GM21576 (cell line): ENCODE data around the gene LTBP1.

Source experiments
- ATAC-seq: cut with Tn5 transposase; IDR thresholded peaks from one replicate; pipeline ENCODE4 v1.9.1; 2021; ENCODE audit warnings: mild to moderate bottlenecking, moderate library complexity; ENCODE audit not compliant: unreplicated experiment

Gene LTBP1

GRCh38 chr2:33326100-33326499, 379.3 kb downstream of the LTBP1 start:
- ATAC-seq, result no peak

DNA sequence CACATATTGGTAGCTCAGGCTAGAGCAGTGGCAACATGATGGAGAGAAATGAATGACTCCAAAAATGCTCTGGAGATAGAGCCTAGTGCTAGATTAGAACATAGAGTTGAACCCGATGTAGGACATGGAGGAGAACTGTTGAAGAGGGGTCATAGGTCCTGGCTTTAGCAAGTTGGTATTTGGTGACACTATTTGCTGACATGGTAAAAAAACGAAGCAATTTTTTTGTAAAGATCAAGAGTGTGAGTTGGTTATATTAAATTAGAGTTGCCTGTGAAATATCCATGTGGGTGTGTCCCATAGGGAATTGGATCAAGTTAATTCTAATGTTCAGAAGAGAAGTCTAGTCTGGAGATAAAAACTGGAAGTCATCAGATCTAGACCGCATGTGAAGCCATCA, 386.7 kb downstream of the LTBP1 start:
- no peak for ATAC-seq

GRCh38 chr2:33334083-33334482, 387.3 kb downstream of the LTBP1 start:
- no peak for ATAC-seq

GRCh38 chr2:33335516-33335915, 388.8 kb downstream of the LTBP1 start:
- ATAC-seq, result no peak

GRCh38 chr2:33336036-33336625, 389.4 kb downstream of the LTBP1 start:
- ATAC-seq, result peak; percentile 66

DNA sequence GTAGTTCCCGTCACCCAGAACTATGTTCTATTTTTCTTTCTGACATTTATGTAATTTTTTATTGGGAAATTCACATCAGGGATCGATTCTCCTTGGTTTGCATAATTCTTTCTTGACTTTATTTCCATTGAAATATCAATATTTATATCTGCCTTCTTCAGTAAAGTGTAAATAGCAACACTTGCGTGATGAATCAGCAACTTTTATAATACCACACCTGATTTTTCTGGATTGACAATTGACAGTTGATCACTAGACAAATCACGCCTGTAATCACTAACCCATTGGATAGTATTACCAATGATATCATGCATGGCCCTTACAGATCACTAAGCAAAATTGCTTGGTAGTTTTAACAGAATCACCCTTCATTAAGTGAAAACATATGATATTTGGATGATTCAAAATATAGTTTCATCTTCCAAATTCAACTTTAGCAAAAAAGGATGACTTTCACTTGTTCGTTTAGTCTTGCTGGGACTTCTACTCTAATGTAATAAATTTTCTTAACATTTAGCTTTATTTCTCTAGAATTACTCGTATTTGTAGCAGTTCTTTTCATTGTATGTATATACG, 390.7 kb downstream of the LTBP1 start:
- ATAC-seq, result no peak

DNA sequence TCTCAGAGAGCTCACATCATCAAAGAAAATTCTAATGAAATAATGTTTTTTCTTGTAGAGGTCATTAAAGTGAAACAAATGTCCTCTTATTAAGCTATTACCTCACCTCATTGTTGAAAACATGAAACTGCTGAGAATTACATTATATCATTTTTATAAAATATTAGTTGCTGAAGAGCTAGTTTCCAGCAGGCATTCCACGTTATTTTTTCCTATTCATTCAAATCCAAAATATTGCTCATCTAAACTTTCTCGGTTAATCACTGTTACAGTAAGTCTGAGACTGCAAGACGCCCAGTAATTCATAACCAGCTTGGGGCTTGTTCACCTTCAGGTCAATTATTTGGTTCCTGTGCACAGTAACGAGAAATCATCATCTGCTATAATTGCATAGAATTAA, 391.2 kb downstream of the LTBP1 start:
- no peak for ATAC-seq

DNA sequence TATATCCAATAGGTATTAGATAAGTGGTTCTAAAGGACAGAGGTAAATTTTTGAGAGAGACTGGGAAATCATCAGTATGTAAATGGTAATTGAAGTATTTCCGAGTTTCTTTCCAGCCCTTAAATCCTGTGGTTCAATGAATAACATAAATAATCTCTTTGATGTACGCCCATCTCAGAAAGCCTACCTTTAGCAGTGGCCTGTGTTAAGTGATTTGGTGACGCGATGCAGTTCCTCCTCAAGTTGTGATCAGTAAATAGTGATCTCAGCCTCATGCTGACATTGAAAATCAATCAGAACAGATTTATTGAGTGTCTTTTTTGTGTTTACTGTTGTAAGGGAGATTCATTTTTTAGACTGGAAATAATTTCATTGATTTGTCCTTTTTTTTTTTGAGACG, 392.5 kb downstream of the LTBP1 start:
- no peak for ATAC-seq

- no peak for ATAC-seq
Measured at GRCh38 chr2:33340280-33340679, 393.5 kb downstream of the LTBP1 start.

- no peak for ATAC-seq
Measured at GRCh38 chr2:33342171-33342570, 395.4 kb downstream of the LTBP1 start.

DNA sequence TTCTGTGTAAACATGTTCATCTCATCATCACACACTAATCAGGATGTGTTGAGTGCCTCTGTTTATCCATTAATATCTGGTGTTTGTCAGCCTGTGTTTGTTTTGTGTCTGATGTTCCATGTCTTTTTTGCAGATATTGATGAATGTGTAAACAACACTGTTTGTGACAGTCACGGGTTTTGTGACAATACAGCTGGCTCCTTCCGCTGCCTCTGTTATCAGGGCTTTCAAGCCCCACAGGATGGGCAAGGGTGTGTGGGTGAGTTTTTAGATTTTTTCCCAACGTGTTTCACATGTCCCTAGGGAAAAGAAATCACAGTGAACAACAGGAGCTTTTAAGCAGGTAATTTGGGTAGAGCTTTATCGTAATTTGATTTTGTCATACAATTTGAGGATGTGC, 396.0 kb downstream of the LTBP1 start:
- ATAC-seq, result no peak

GRCh38 chr2:33343387-33343895, 396.7 kb downstream of the LTBP1 start:
- ATAC-seq, result no peak

- ATAC-seq, result no peak
Measured at GRCh38 chr2:33344230-33344629, 397.5 kb downstream of the LTBP1 start.

DNA sequence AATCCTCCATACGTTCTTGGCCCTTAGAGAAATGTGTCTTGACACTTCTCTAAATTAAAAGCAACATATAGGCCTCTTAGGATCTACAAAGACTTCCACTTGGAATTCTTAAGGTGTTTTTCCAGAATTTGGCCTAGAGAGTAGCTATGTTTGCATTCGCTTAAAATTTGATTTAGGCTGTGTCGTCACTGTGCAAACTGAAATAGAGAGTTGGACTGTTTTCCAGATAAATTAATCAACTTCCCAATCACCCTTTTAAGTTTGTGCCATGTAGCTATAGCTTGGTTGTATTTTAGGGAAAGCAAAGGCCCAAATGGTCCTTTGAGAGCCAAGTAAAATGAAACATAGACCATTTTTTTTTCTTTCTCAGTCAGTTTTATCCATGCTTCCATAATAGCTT, 401.1 kb downstream of the LTBP1 start:
- no peak for ATAC-seq

DNA sequence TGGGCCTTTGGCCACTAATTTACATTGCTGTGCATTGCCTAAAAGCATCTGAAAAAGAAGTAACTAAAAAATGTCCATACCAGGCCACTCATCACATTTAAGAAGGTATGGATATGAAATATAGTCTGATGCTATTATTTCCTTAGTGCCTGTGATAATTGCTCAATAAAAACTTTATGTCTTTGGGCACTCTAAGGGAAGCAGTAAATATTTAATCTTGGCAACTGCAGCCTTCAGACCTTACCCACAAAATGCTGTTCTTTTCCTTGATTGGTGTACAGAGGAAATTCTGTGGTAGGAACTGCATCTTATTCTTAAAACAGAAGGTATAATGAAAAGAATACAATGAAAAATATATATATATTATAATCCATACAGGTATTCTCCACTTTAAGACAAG, 403.9 kb downstream of the LTBP1 start:
- no peak for ATAC-seq

- no peak for ATAC-seq
Measured at GRCh38 chr2:33351781-33352180, 405.0 kb downstream of the LTBP1 start.

DNA sequence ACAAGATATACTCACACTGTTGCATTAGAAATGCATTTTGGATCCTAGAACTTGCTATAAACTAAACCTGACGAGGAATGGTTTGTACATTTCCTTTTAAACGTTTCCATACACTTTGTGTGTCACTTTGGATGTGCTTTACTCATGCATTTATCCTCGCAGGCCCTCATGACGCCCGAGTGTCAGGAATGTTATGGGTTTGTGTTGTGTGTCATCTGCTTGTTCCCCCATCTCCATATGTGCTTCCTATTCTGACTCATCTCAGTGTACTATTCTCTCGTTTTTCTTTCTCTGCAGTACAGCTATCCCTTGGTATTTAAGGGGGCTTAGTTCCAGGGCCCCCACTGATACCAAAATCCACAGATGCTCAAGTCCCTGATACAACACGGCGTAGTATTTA, 408.2 kb downstream of the LTBP1 start:
- no peak for ATAC-seq

DNA sequence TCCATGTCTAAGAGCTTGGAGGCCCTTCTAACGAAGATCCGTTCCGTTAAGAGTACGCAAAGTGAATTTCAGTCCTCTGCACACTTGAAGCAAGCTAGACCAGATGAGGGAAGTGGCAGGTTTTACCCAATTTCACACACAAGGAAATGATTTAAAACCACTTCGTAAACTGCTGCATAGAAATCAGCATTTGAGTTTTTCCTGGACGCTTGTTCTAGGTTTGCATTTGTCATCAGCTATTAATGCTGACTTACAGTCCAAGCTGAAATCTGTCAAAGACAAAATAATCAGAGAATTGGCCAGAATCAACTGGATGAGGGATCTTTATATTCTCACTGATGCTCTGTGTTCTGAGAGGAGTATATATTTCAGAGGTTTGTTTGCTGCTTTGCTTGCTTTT, 412.1 kb downstream of the LTBP1 start:
- ATAC-seq, result no peak

GRCh38 chr2:33363325-33364298, 416.9 kb downstream of the LTBP1 start:
- no peak for ATAC-seq

- ATAC-seq, result no peak
Measured at GRCh38 chr2:33365264-33365970, 418.7 kb downstream of the LTBP1 start.

- ATAC-seq, result no peak
Measured at GRCh38 chr2:33366473-33366872, 419.7 kb downstream of the LTBP1 start.
